ENCODE measurements around the gene RTKN2.

The RTKN2 gene

GRCh38 chr10:62183857-62184795, 84.5 kb downstream of the RTKN2 start:
- peaks cover 13% of the 10 kb centered on the region for H3K9me3 Mint-ChIP-seq
- H3K27me3 Mint-ChIP-seq (ENCODE audit: low read depth): no peaks in the 10 kb centered on the region
- peaks cover 33% of the 10 kb centered on the region for H3K36me3 Mint-ChIP-seq (ENCODE audit: low read depth)
- H3K4me1 Mint-ChIP-seq (ENCODE audit: low read depth): peaks cover 69% of the 10 kb centered on the region
- H3K27ac Mint-ChIP-seq: peak overlapping the region; percentile 93
- H3K4me3 Mint-ChIP-seq: peak overlapping the region; percentile 39

GRCh38 chr10:62183442-62183841, 85.2 kb downstream of the RTKN2 start:
- Mint-ChIP-seq H3K27me3 (ENCODE audit: low read depth) (no peaks in the 10 kb centered on the region), H3K36me3 (ENCODE audit: low read depth) (peaks cover 37% of the 10 kb centered on the region), H3K4me1 (ENCODE audit: low read depth) (peaks cover 73% of the 10 kb centered on the region), H3K9me3 (peaks cover 18% of the 10 kb centered on the region), H3K27ac (peak overlapping the region; percentile 93), H3K4me3 (peak overlapping the region; percentile 39)

- peak overlapping the region; percentile 17 for H3K4me3 Mint-ChIP-seq
Measured at GRCh38 chr10:62182595-62182994, 86.0 kb downstream of the RTKN2 start.

GRCh38 chr10:62182171-62182570, 86.5 kb downstream of the RTKN2 start:
- Mint-ChIP-seq H3K36me3 (ENCODE audit: low read depth) (peaks cover 35% of the 10 kb centered on the region), H3K4me1 (ENCODE audit: low read depth) (peaks cover 67% of the 10 kb centered on the region), H3K27ac (peak overlapping the region; percentile 81), H3K4me3 (peak overlapping the region; percentile 36), H3K27me3 (ENCODE audit: low read depth) (no peaks in the 10 kb centered on the region), H3K9me3 (peaks cover 24% of the 10 kb centered on the region)

More at GRCh38 chr10:62182595-62182994, 86.0 kb downstream of the RTKN2 start:
- Mint-ChIP-seq H3K27ac (peak overlapping the region; percentile 81), H3K9me3 (peaks cover 20% of the 10 kb centered on the region), H3K4me1 (ENCODE audit: low read depth) (peaks cover 70% of the 10 kb centered on the region), H3K36me3 (ENCODE audit: low read depth) (peaks cover 37% of the 10 kb centered on the region), H3K27me3 (ENCODE audit: low read depth) (no peaks in the 10 kb centered on the region)

GRCh38 chr10:62180677-62181076, 88.0 kb downstream of the RTKN2 start:
- Mint-ChIP-seq H3K36me3 (ENCODE audit: low read depth) (peaks cover 40% of the 10 kb centered on the region), H3K27ac (peak overlapping the region; percentile 86), H3K4me1 (ENCODE audit: low read depth) (peaks cover 61% of the 10 kb centered on the region), H3K9me3 (peaks cover 35% of the 10 kb centered on the region), H3K4me3 (peak overlapping the region; percentile 23), H3K27me3 (ENCODE audit: low read depth) (no peaks in the 10 kb centered on the region)

GRCh38 chr10:62178568-62178967, 90.1 kb downstream of the RTKN2 start:
- Mint-ChIP-seq H3K9me3 (peaks cover 45% of the 10 kb centered on the region), H3K4me1 (ENCODE audit: low read depth) (peaks cover 57% of the 10 kb centered on the region), H3K36me3 (ENCODE audit: low read depth) (peaks cover 41% of the 10 kb centered on the region), H3K27me3 (ENCODE audit: low read depth) (no peaks in the 10 kb centered on the region), H3K27ac (peak overlapping the region; percentile 42), H3K4me3 (no peak overlapping the region)

GRCh38 chr10:62177111-62177510, 91.5 kb downstream of the RTKN2 start:
- Mint-ChIP-seq H3K36me3 (ENCODE audit: low read depth) (peaks cover 51% of the 10 kb centered on the region), H3K4me3 (no peak overlapping the region), H3K9me3 (peaks cover 58% of the 10 kb centered on the region), H3K27me3 (ENCODE audit: low read depth) (no peaks in the 10 kb centered on the region), H3K27ac (no peak overlapping the region), H3K4me1 (ENCODE audit: low read depth) (peaks cover 47% of the 10 kb centered on the region)

- H3K4me3 Mint-ChIP-seq: no peak overlapping the region
- H3K36me3 Mint-ChIP-seq (ENCODE audit: low read depth): peaks cover 42% of the 10 kb centered on the region
- no peak overlapping the region for H3K27ac Mint-ChIP-seq
Measured at GRCh38 chr10:62175251-62175650, 93.4 kb downstream of the RTKN2 start.

GRCh38 chr10:62172465-62172864, 96.2 kb downstream of the RTKN2 start:
- Mint-ChIP-seq H3K4me3 (no peak overlapping the region), H3K27me3 (ENCODE audit: low read depth) (no peaks in the 10 kb centered on the region), H3K27ac (no peak overlapping the region), H3K36me3 (ENCODE audit: low read depth) (peaks cover 32% of the 10 kb centered on the region), H3K4me1 (ENCODE audit: low read depth) (peaks cover 19% of the 10 kb centered on the region), H3K9me3 (peaks cover 54% of the 10 kb centered on the region)

More at GRCh38 chr10:62175251-62175650, 93.4 kb downstream of the RTKN2 start:
- Mint-ChIP-seq H3K27me3 (ENCODE audit: low read depth) (no peaks in the 10 kb centered on the region), H3K4me1 (ENCODE audit: low read depth) (peaks cover 32% of the 10 kb centered on the region), H3K9me3 (peaks cover 59% of the 10 kb centered on the region)

GRCh38 chr10:62171791-62172190, 96.9 kb downstream of the RTKN2 start:
- Mint-ChIP-seq H3K4me1 (ENCODE audit: low read depth) (peaks cover 19% of the 10 kb centered on the region), H3K9me3 (peaks cover 47% of the 10 kb centered on the region), H3K4me3 (no peak overlapping the region), H3K27ac (no peak overlapping the region), H3K36me3 (ENCODE audit: low read depth) (peaks cover 32% of the 10 kb centered on the region), H3K27me3 (ENCODE audit: low read depth) (no peaks in the 10 kb centered on the region)

- Mint-ChIP-seq H3K36me3 (ENCODE audit: low read depth) (peaks cover 25% of the 10 kb centered on the region), H3K27ac (no peak overlapping the region), H3K4me1 (ENCODE audit: low read depth) (peaks cover 18% of the 10 kb centered on the region), H3K4me3 (no peak overlapping the region), H3K27me3 (ENCODE audit: low read depth) (no peaks in the 10 kb centered on the region), H3K9me3 (peaks cover 40% of the 10 kb centered on the region)
Measured at GRCh38 chr10:62170732-62171131, 97.9 kb downstream of the RTKN2 start.

GRCh38 chr10:62166331-62167131, 102.1 kb downstream of the RTKN2 start:
- peaks cover 4% of the 10 kb centered on the region for H3K36me3 Mint-ChIP-seq (ENCODE audit: low read depth)
- peaks cover 6% of the 10 kb centered on the region for H3K4me1 Mint-ChIP-seq (ENCODE audit: low read depth)
- peaks cover 15% of the 10 kb centered on the region for H3K9me3 Mint-ChIP-seq
- no peak overlapping the region for H3K27ac Mint-ChIP-seq
- no peaks in the 10 kb centered on the region for H3K27me3 Mint-ChIP-seq (ENCODE audit: low read depth)
- no peak overlapping the region for H3K4me3 Mint-ChIP-seq

GRCh38 chr10:62165803-62166202, 102.8 kb downstream of the RTKN2 start:
- Mint-ChIP-seq H3K36me3 (ENCODE audit: low read depth) (peaks cover 2% of the 10 kb centered on the region), H3K27ac (no peak overlapping the region), H3K27me3 (ENCODE audit: low read depth) (no peaks in the 10 kb centered on the region), H3K4me1 (ENCODE audit: low read depth) (peaks cover 6% of the 10 kb centered on the region), H3K9me3 (peaks cover 11% of the 10 kb centered on the region), H3K4me3 (no peak overlapping the region)

- H3K9me3 Mint-ChIP-seq: peaks cover 4% of the 10 kb centered on the region
- H3K4me1 Mint-ChIP-seq (ENCODE audit: low read depth): peaks cover 8% of the 10 kb centered on the region
- no peak overlapping the region for H3K27ac Mint-ChIP-seq
- no peaks in the 10 kb centered on the region for H3K27me3 Mint-ChIP-seq (ENCODE audit: low read depth)
- H3K4me3 Mint-ChIP-seq: no peak overlapping the region
- peaks cover 2% of the 10 kb centered on the region for H3K36me3 Mint-ChIP-seq (ENCODE audit: low read depth)
Measured at GRCh38 chr10:62163024-62163423, 105.6 kb downstream of the RTKN2 start.

Measured in T-helper 1 cell treated with Interleukin-12 subunit alpha and Interleukin-12 subunit beta and Interleukin-4 antibody, amounts not matched to agents 30 μg/mL and 1 μg/mL, for 36 hours (primary cell).